ENCODE measurements around the gene PCSK6. TPM values are rescaled to one million over a fixed set of nuclear protein-coding genes. Genes with fewer than 3 reads are reported as not detected.
A peak's percentile ranks its signal among the peaks of the same experiment; 100 is the strongest.

The PCSK6 gene
- total RNA-seq, 1 donor = 0.72 TPM

- H3K9me3 ChIP-seq (ENCODE audit: low read depth, low read length) = no peaks in the 10 kb centered on the region
- H3K4me3 ChIP-seq (ENCODE audit: insufficient read depth, low read length) = no peak overlapping the region
- no peaks in the 10 kb centered on the region for H4K20me1 ChIP-seq (ENCODE audit: insufficient read depth, low read length)
- no peak for TF ChIP-seq CTCF (IDR thresholded peaks at IDR 0.05; ENCODE audit: extremely low read depth, low read depth, low read length)
- H2AFZ ChIP-seq (ENCODE audit: low read length) = no peak overlapping the region
- H3K36me3 ChIP-seq (ENCODE audit: insufficient read depth, low read length) = no peaks in the 10 kb centered on the region
- no peak overlapping the region for H3K27ac ChIP-seq (ENCODE audit: low read depth, low read length)
- no peak overlapping the region for H3K4me2 ChIP-seq (ENCODE audit: insufficient read depth, low read length)
- no peaks in the 10 kb centered on the region for H3K79me2 ChIP-seq (ENCODE audit: insufficient read depth, low read length)
- no peaks in the 10 kb centered on the region for H3K4me1 ChIP-seq (ENCODE audit: insufficient read depth, low read length)
- no peak for DNase-seq (ENCODE audit: insufficient read length, low spot score, missing footprints)
- peaks cover 43% of the 10 kb centered on the region for H3K27me3 ChIP-seq (ENCODE audit: insufficient read depth, low read length)
These were observed 2.5 kb upstream of the PCSK6 start for GRCh38 chr15:101491734-101492640.

GRCh38 chr15:101490922-101491733 lies 1.6 kb upstream of the PCSK6 start:
- H3K79me2 ChIP-seq (ENCODE audit: insufficient read depth, low read length) = no peaks in the 10 kb centered on the region
- no peaks in the 10 kb centered on the region for H3K4me1 ChIP-seq (ENCODE audit: insufficient read depth, low read length)
- H2AFZ ChIP-seq (ENCODE audit: low read length) = no peak overlapping the region
- H3K27me3 ChIP-seq (ENCODE audit: insufficient read depth, low read length) = peaks cover 43% of the 10 kb centered on the region
- H4K20me1 ChIP-seq (ENCODE audit: insufficient read depth, low read length) = no peaks in the 10 kb centered on the region
- H3K27ac ChIP-seq (ENCODE audit: low read depth, low read length) = no peak overlapping the region
- no peaks in the 10 kb centered on the region for H3K9me3 ChIP-seq (ENCODE audit: low read depth, low read length)
- TF ChIP-seq CTCF (IDR thresholded peaks at IDR 0.05; ENCODE audit: extremely low read depth, low read depth, low read length) = no peak
- peak; percentile 90 for DNase-seq (ENCODE audit: insufficient read length, low spot score, missing footprints)
- H3K4me2 ChIP-seq (ENCODE audit: insufficient read depth, low read length) = no peak overlapping the region
- no peaks in the 10 kb centered on the region for H3K36me3 ChIP-seq (ENCODE audit: insufficient read depth, low read length)
- no peak overlapping the region for H3K4me3 ChIP-seq (ENCODE audit: insufficient read depth, low read length)

DNA sequence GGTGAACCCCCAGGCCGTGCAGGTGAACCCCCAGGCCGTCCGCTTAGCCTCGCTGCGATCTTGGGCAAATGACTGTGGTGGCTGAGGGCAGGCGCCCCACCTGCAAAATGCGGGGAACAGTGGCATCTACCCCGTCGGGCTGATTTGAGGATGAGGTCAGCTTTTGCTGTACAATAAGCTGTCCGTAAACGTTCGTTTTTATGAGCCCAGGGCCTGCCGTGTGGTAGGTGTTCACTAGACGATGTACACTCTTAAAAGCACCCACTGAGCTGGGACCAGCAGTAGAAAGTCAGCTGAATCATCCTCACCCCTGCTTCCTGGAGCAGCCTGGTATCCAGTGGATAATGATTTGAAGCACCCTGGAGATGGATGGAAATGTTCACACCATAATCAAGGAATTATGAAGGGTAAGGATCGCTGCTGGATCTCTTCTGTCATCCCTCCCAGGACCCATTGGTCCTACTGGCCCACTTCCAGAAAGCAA lies 943 bp upstream of the PCSK6 start:
- DNase-seq (ENCODE audit: insufficient read length, low spot score, missing footprints) = no peak
- H3K79me2 ChIP-seq (ENCODE audit: insufficient read depth, low read length) = no peaks in the 10 kb centered on the region
- no peaks in the 10 kb centered on the region for H3K36me3 ChIP-seq (ENCODE audit: insufficient read depth, low read length)
- no peak overlapping the region for H3K4me3 ChIP-seq (ENCODE audit: insufficient read depth, low read length)
- H4K20me1 ChIP-seq (ENCODE audit: insufficient read depth, low read length) = no peaks in the 10 kb centered on the region
- TF ChIP-seq CTCF (IDR thresholded peaks at IDR 0.05; ENCODE audit: extremely low read depth, low read depth, low read length) = no peak
- no peaks in the 10 kb centered on the region for H3K9me3 ChIP-seq (ENCODE audit: low read depth, low read length)
- H3K27ac ChIP-seq (ENCODE audit: low read depth, low read length) = no peak overlapping the region
- H3K4me1 ChIP-seq (ENCODE audit: insufficient read depth, low read length) = no peaks in the 10 kb centered on the region
- no peak overlapping the region for H3K4me2 ChIP-seq (ENCODE audit: insufficient read depth, low read length)
- peaks cover 39% of the 10 kb centered on the region for H3K27me3 ChIP-seq (ENCODE audit: insufficient read depth, low read length)
- H2AFZ ChIP-seq (ENCODE audit: low read length) = no peak overlapping the region

- Histone ChIP-seq H3K27ac (ENCODE audit: low read depth, low read length) (no peak overlapping the region), H3K4me1 (ENCODE audit: insufficient read depth, low read length) (no peaks in the 10 kb centered on the region), H2AFZ (ENCODE audit: low read length) (no peak overlapping the region), H3K4me3 (ENCODE audit: insufficient read depth, low read length) (no peak overlapping the region), H4K20me1 (ENCODE audit: insufficient read depth, low read length) (no peaks in the 10 kb centered on the region), H3K4me2 (ENCODE audit: insufficient read depth, low read length) (no peak overlapping the region), H3K36me3 (ENCODE audit: insufficient read depth, low read length) (no peaks in the 10 kb centered on the region), H3K27me3 (ENCODE audit: insufficient read depth, low read length) (peaks cover 35% of the 10 kb centered on the region), H3K9me3 (ENCODE audit: low read depth, low read length) (no peaks in the 10 kb centered on the region), H3K79me2 (ENCODE audit: insufficient read depth, low read length) (no peaks in the 10 kb centered on the region)
- DNase-seq (ENCODE audit: insufficient read length, low spot score, missing footprints) = peak; percentile 94
- TF ChIP-seq CTCF (IDR thresholded peaks at IDR 0.05; ENCODE audit: extremely low read depth, low read depth, low read length) = no peak
These were observed 289 bp downstream of the PCSK6 start for GRCh38 chr15:101489237-101489598.

Measured in osteoblast (primary cell).